GM23338 (cell line): ENCODE data around the gene PHF5A. TPM values are rescaled to one million over a fixed set of nuclear protein-coding genes. Genes with fewer than 3 reads are reported as not detected.
A peak's percentile ranks its signal among the peaks of the same experiment; 100 is the strongest.

Source experiments
- ATAC-seq: fragments of 200-7000 bp; cut with Tn5 transposase; 3 replicates; pipeline ENCODE4 v1.9.1; 2020
- DNase-seq: peaks from one replicate; pipeline ENCODE4 v3.0.0-alpha.2; 2015; ENCODE audit warnings: low spot score
- H2AFZ ChIP-seq: fragments of 200-600 bp; sonication (generic); 2 replicates; pipeline ENCODE4 v1.8.0; 2016; ENCODE audit warnings: antibody characterized with exemption, mild to moderate bottlenecking, moderate library complexity
- H3F3A ChIP-seq: fragments of 200-600 bp; sonication (generic); replicated peaks from 2 replicates; pipeline ENCODE4 v1.8.0; 2017; ENCODE audit warnings: antibody characterized with exemption, mixed run types, low read depth
- H3K27ac ChIP-seq: fragments of 200-600 bp; sonication (generic); 2 replicates; pipeline ENCODE4 v1.6.1; 2016; ENCODE audit warnings: low read depth
- H3K27me3 ChIP-seq: fragments of 200-600 bp; sonication (generic); 2 replicates; pipeline ENCODE4 v1.8.0; 2016; ENCODE audit warnings: mild to moderate bottlenecking, mixed run types, moderate library complexity; ENCODE audit not compliant: insufficient read depth
- H3K36me3 ChIP-seq: fragments of 200-600 bp; sonication (generic); 2 replicates; pipeline ENCODE4 v1.8.0; 2016; ENCODE audit warnings: mild to moderate bottlenecking; ENCODE audit not compliant: insufficient read depth
- H3K4me1 ChIP-seq: fragments of 200-600 bp; sonication (generic); 2 replicates; pipeline ENCODE4 v1.8.0; 2016; ENCODE audit warnings: mild to moderate bottlenecking, moderate library complexity; ENCODE audit not compliant: insufficient read depth
- H3K4me2 ChIP-seq: fragments of 200-600 bp; sonication (generic); 2 replicates; pipeline ENCODE4 v1.7.1; 2017; ENCODE audit warnings: mixed run types
- H3K4me3 ChIP-seq: fragments of 200-600 bp; sonication (generic); 2 replicates; pipeline ENCODE4 v1.6.1; 2016; ENCODE audit warnings: mixed run types
- H3K79me2 ChIP-seq: fragments of 200-600 bp; sonication (generic); replicated peaks from 2 replicates; pipeline ENCODE4 v1.8.0; 2017; ENCODE audit warnings: mild to moderate bottlenecking; ENCODE audit not compliant: insufficient read depth
- H3K9me2 ChIP-seq: fragments of 200-600 bp; sonication (generic); 2 replicates; pipeline ENCODE4 v1.8.0; 2017; ENCODE audit not compliant: insufficient read depth
- H4K20me1 ChIP-seq: fragments of 200-600 bp; sonication (generic); replicated peaks from 2 replicates; pipeline ENCODE4 v1.8.0; 2017; ENCODE audit warnings: mild to moderate bottlenecking; ENCODE audit not compliant: insufficient read depth
- H3K27ac Mint-ChIP-seq: 2 replicates; pipeline ENCODE4 v1.8.0; 2020; ENCODE audit warnings: inconsistent platforms, mild to moderate bottlenecking, moderate library complexity, mixed read lengths
- H3K27me3 Mint-ChIP-seq: 3 replicates; pipeline ENCODE4 v1.8.0; 2022; ENCODE audit warnings: low read depth, mild to moderate bottlenecking, moderate library complexity, mixed read lengths, inconsistent platforms; ENCODE audit not compliant: insufficient read depth, poor library complexity
- H3K36me3 Mint-ChIP-seq: 3 replicates; pipeline ENCODE4 v1.8.0; 2021; ENCODE audit warnings: low read depth, mild to moderate bottlenecking, inconsistent platforms, moderate library complexity, mixed read lengths
- H3K4me1 Mint-ChIP-seq: 3 replicates; pipeline ENCODE4 v1.8.0; 2020; ENCODE audit warnings: mild to moderate bottlenecking, inconsistent platforms, mixed read lengths
- H3K4me3 Mint-ChIP-seq: 3 replicates; pipeline ENCODE4 v1.8.0; 2021; ENCODE audit warnings: moderate library complexity, mild to moderate bottlenecking, inconsistent platforms, mixed read lengths
- H3K9me3 Mint-ChIP-seq: 3 replicates; pipeline ENCODE4 v1.8.0; 2020; ENCODE audit warnings: moderate library complexity, mild to moderate bottlenecking, inconsistent platforms, mixed read lengths
- CREB1 ChIP-seq: fragments of 250-450 bp; sonication (Bioruptor Pico); IDR thresholded peaks from 2 replicates; pipeline ENCODE4 v1.5.0; 2020; ENCODE audit warnings: low read depth, mild to moderate bottlenecking, moderate library complexity
- ETS1 ChIP-seq: IDR thresholded peaks from 2 replicates; pipeline ENCODE4 v1.6.1; 2016; ENCODE audit warnings: antibody characterized with exemption
- EZH2 ChIP-seq: fragments of 200-600 bp; sonication (generic); IDR thresholded peaks from one replicate; pipeline ENCODE4 v1.8.0; 2017; ENCODE audit warnings: antibody characterized with exemption, mild to moderate bottlenecking, low read depth; ENCODE audit not compliant: unreplicated experiment
- EZH2phosphoT487 ChIP-seq: fragments of 200-600 bp; sonication (generic); IDR thresholded peaks from one replicate; pipeline ENCODE4 v1.8.1; 2018; ENCODE audit warnings: antibody characterized with exemption; ENCODE audit not compliant: unreplicated experiment
- JUNB ChIP-seq: IDR thresholded peaks from one replicate; pipeline ENCODE4 v1.6.1; 2016; ENCODE audit warnings: antibody characterized with exemption; ENCODE audit not compliant: unreplicated experiment
- NANOG ChIP-seq: IDR thresholded peaks from 2 replicates; pipeline ENCODE4 v1.6.1; 2016; ENCODE audit warnings: antibody characterized with exemption, borderline replicate concordance
- POLR2AphosphoS5 ChIP-seq: IDR thresholded peaks from 2 replicates; pipeline ENCODE4 v1.6.1; 2016; ENCODE audit warnings: antibody characterized with exemption, low read depth
- REST ChIP-seq: IDR thresholded peaks from one replicate; pipeline ENCODE4 v1.6.1; 2018; ENCODE audit warnings: antibody characterized with exemption; ENCODE audit not compliant: unreplicated experiment
- STAT1 ChIP-seq: IDR thresholded peaks from one replicate; pipeline ENCODE4 v1.6.1; 2016; ENCODE audit warnings: antibody characterized with exemption; ENCODE audit not compliant: unreplicated experiment
- ZNF114 ChIP-seq: fragments of 250-450 bp; sonication (Bioruptor Pico); IDR thresholded peaks from 2 replicates; pipeline ENCODE4 v1.5.0; 2020; ENCODE audit warnings: mild to moderate bottlenecking, moderate library complexity
- ZNF331 ChIP-seq: fragments of 250-450 bp; sonication (Bioruptor Pico); IDR thresholded peaks from 2 replicates; pipeline ENCODE4 v1.5.0; 2020; ENCODE audit warnings: low read depth, mild to moderate bottlenecking, moderate library complexity
- ZNF462 ChIP-seq: fragments of 250-450 bp; sonication (Bioruptor Pico); IDR thresholded peaks from 2 replicates; pipeline ENCODE4 v1.5.0; 2020; ENCODE audit warnings: mild to moderate bottlenecking, moderate library complexity
- polyA plus RNA-seq: library from polyadenylated mRNA; unstranded; fragments of >200 nt; fragmentation: Nextera tagmentation; extraction: Ambion mirVana; gene quantifications from 2 replicates; pipeline ENCODE4 v1.2.1, GENCODE V29; 2016
- total RNA-seq: library from RNA; depleted of rRNA; stranded (reverse); fragments of >200 nt; shearing (Covaris generic); gene quantifications from 2 replicates; pipeline ENCODE4 v1.2.3, GENCODE V29; 2014
- TF ChIP-seq, protein P1 (sequence below), 2 experiments: fragments of 200-600 bp in 1 of 2; sonication (generic) in 1 of 2; conservative IDR thresholded peaks; 2 replicates each; pipeline versions ENCODE4 v1.5.1 to v1.6.1; 2016 to 2017; ENCODE audit warnings: antibody characterized with exemption in 2 of 2, low read depth in 2 of 2, mild to moderate bottlenecking in 2 of 2, moderate library complexity in 1 of 2

PHF5A gene
- total and polyA plus RNA-seq, 2 experiments from 2014 or later, result 49.4 to 115 TPM

DNA sequence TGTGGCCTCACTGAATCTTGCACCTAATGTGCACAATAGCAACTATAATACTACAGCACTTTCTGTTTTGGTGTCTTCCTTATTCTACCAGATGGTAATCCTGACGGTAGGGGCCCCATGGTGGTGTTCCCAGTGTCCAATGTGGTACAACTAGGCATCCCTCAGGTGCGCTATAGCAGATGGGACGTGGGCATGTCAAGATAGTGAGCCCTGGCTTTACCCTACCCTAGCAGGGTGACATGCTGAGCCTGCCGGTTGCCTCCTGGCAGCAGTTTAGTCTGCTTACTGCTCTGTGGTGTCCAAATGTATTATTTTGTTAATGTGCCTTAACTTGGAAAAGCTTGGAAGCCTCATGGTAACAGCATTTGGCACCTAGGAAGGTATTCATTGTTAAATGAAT is 19.6 kb upstream of the PHF5A start:
- H3K4me1 ChIP-seq, result peaks cover 56% of the 10 kb centered on the region
- no peaks in the 10 kb centered on the region for H3K9me2 ChIP-seq
- H3K9me3 Mint-ChIP-seq, result no peaks in the 10 kb centered on the region
- H3K27ac Mint-ChIP-seq, result no peak overlapping the region; the same call in none of the 2 replicates
- peak overlapping the region; percentile 83; the same call in 1 of the 2 replicates for H3K27ac ChIP-seq
- H3K4me2 ChIP-seq, result 0 out of 2 replicates have a peak overlapping the region, but pooled peaks have one; percentile 46
- H2AFZ ChIP-seq, result no peak overlapping the region
- H3K36me3 Mint-ChIP-seq, result no peaks in the 10 kb centered on the region
- H3K4me1 Mint-ChIP-seq, result peaks cover 60% of the 10 kb centered on the region
- H3K27me3 Mint-ChIP-seq, result peaks cover 12% of the 10 kb centered on the region
- DNase-seq (no peak), ATAC-seq (peak; percentile 39)
- H3K4me3 ChIP-seq, result no peak overlapping the region
- no peak overlapping the region for H3K4me3 Mint-ChIP-seq
- H3F3A ChIP-seq, result peaks cover 12% of the 10 kb centered on the region; the same call in 1 of the 2 replicates
- peaks cover 15% of the 10 kb centered on the region for H4K20me1 ChIP-seq
- peaks cover 97% of the 10 kb centered on the region for H3K79me2 ChIP-seq
- H3K36me3 ChIP-seq, result no peaks in the 10 kb centered on the region
- TF ChIP-seq ZNF462 (CRISPR knock-in tag), result no peak
- TF ChIP-seq EZH2phosphoT487, result no peak
- no peak for TF ChIP-seq POLR2AphosphoS5
- TF ChIP-seq, protein P1, sequence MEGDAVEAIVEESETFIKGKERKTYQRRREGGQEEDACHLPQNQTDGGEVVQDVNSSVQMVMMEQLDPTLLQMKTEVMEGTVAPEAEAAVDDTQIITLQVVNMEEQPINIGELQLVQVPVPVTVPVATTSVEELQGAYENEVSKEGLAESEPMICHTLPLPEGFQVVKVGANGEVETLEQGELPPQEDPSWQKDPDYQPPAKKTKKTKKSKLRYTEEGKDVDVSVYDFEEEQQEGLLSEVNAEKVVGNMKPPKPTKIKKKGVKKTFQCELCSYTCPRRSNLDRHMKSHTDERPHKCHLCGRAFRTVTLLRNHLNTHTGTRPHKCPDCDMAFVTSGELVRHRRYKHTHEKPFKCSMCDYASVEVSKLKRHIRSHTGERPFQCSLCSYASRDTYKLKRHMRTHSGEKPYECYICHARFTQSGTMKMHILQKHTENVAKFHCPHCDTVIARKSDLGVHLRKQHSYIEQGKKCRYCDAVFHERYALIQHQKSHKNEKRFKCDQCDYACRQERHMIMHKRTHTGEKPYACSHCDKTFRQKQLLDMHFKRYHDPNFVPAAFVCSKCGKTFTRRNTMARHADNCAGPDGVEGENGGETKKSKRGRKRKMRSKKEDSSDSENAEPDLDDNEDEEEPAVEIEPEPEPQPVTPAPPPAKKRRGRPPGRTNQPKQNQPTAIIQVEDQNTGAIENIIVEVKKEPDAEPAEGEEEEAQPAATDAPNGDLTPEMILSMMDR (conservative IDR thresholded peaks at IDR 0.05; ENCODE audit: low read depth in 2 of 2), result no peak
- TF ChIP-seq ZNF114 (CRISPR knock-in tag), result no peak
- TF ChIP-seq ZNF331 (CRISPR knock-in tag), result no peak
- TF ChIP-seq REST, result no peak
- TF ChIP-seq EZH2, result no peak
- TF ChIP-seq STAT1, result no peak
- no peak for TF ChIP-seq CREB1 (CRISPR knock-in tag)
- TF ChIP-seq JUNB, result no peak
- TF ChIP-seq NANOG, result no peak
- no peak for TF ChIP-seq ETS1
- H3K27me3 ChIP-seq, result no peaks in the 10 kb centered on the region
